HEK293T (cell line): ENCODE measurements around the gene ERC1.
A peak's percentile ranks its signal among the peaks of the same experiment; 100 is the strongest.
"Not testable (repeated sequence)": the region's sequence is repeated elsewhere in the genome, so short reads cannot be mapped to it uniquely, and the experiment has no call there.

ENCODE experiments used
- CTCF ChIA-PET: fragments of 350-600 bp; formaldehyde crosslinking; extraction: SDS; loops from one replicate; lab custom pipeline; 2021; ENCODE audit warnings: antibody characterized with exemption, inconsistent platforms; lab: Yijun Ruan, JAX
- POLR2A ChIA-PET: fragments of 350-600 bp; formaldehyde crosslinking; extraction: SDS; loops from one replicate; lab custom pipeline; 2020; ENCODE audit warnings: antibody characterized with exemption, inconsistent platforms; lab: Yijun Ruan, JAX
- DNase-seq: peaks from one replicate; pipeline ENCODE4 v3.0.0; 2012; ENCODE audit warnings: mixed read lengths; ENCODE audit errors: extremely low spot score
- ARNT ChIP-seq: fragments of 450-650 bp; IDR thresholded peaks from 2 replicates; pipeline ENCODE4 v1.6.1; 2017; ENCODE audit warnings: mild to moderate bottlenecking
- BHLHE40 ChIP-seq: fragments of 450-650 bp; IDR thresholded peaks from 2 replicates; pipeline ENCODE4 v1.6.1; 2016; ENCODE audit warnings: mild to moderate bottlenecking, moderate library complexity, borderline replicate concordance
- CTBP1 ChIP-seq: fragments of 450-650 bp; IDR thresholded peaks from 2 replicates; pipeline ENCODE4 v1.6.1; 2016; ENCODE audit warnings: borderline replicate concordance
- ELF4 ChIP-seq: fragments of 450-650 bp; IDR thresholded peaks from 2 replicates; pipeline ENCODE4 v1.6.1; 2017; ENCODE audit warnings: antibody characterized with exemption
- FOXA1 ChIP-seq: fragments of 450-650 bp; IDR thresholded peaks from 2 replicates; pipeline ENCODE4 v1.6.1; 2016; ENCODE audit warnings: mild to moderate bottlenecking
- FOXK2 ChIP-seq: fragments of 450-650 bp; IDR thresholded peaks from 2 replicates; pipeline ENCODE4 v1.6.1; 2016; ENCODE audit warnings: mild to moderate bottlenecking
- FOXM1 ChIP-seq: fragments of 450-650 bp; IDR thresholded peaks from 2 replicates; pipeline ENCODE4 v1.6.1; 2017; ENCODE audit warnings: mild to moderate bottlenecking, borderline replicate concordance
- HDGF ChIP-seq: fragments of 450-650 bp; IDR thresholded peaks from 2 replicates; pipeline ENCODE4 v1.6.1; 2017; ENCODE audit warnings: antibody characterized with exemption, borderline replicate concordance
- L3MBTL2 ChIP-seq: fragments of 450-650 bp; conservative IDR thresholded peaks from 2 replicates; pipeline ENCODE4 v1.6.1; 2016; ENCODE audit warnings: mild to moderate bottlenecking
- LEF1 ChIP-seq: fragments of 450-650 bp; IDR thresholded peaks from 2 replicates; pipeline ENCODE4 v1.6.1; 2017; ENCODE audit warnings: mild to moderate bottlenecking, borderline replicate concordance
- NFRKB ChIP-seq: fragments of 450-650 bp; IDR thresholded peaks from 2 replicates; pipeline ENCODE4 v1.6.1; 2016; ENCODE audit warnings: mild to moderate bottlenecking, moderate library complexity
- SP1 ChIP-seq: fragments of 450-650 bp; IDR thresholded peaks from 2 replicates; pipeline ENCODE4 v1.6.1; 2017
- SUZ12 ChIP-seq: fragments of 450-650 bp; IDR thresholded peaks from 2 replicates; pipeline ENCODE4 v1.6.1; 2016; ENCODE audit warnings: mild to moderate bottlenecking
- TARDBP ChIP-seq: fragments of 450-650 bp; IDR thresholded peaks from 2 replicates; pipeline ENCODE4 v1.6.1; 2016
- ZNF384 ChIP-seq: fragments of 450-650 bp; IDR thresholded peaks from 2 replicates; pipeline ENCODE4 v1.6.1; 2016
- TF ChIP-seq, protein P1 (sequence below): fragments of 450-650 bp; IDR thresholded peaks from 2 replicates; pipeline ENCODE4 v1.6.1; 2016

The ERC1 gene

DNA sequence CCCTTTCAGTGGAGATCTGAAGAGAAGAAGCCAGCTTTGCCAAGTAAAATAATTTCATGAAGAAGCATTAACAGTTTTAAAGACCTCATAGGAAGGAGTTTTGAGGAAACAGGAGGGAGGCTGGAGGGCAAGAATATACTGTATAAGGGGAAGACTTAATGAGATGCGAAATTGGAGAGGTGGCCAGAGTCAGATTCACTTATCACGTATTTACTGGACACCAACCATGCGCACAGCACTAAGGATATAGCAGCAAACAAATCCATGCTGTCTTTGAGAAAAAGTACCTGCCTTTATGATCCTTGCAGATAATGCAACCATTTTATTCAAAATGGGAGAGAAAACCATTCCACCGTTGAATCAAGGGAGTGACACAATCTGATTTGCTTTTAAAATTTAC is 100.3 kb downstream of the ERC1 start:
- ChIA-PET CTCF (interaction anchor here (1.7 kb wide), 1 partner anchor 13 kb away, joined by 5 read pairs; no protein-coding TSS in a partner anchor), POLR2A (no interaction called here)

DNA sequence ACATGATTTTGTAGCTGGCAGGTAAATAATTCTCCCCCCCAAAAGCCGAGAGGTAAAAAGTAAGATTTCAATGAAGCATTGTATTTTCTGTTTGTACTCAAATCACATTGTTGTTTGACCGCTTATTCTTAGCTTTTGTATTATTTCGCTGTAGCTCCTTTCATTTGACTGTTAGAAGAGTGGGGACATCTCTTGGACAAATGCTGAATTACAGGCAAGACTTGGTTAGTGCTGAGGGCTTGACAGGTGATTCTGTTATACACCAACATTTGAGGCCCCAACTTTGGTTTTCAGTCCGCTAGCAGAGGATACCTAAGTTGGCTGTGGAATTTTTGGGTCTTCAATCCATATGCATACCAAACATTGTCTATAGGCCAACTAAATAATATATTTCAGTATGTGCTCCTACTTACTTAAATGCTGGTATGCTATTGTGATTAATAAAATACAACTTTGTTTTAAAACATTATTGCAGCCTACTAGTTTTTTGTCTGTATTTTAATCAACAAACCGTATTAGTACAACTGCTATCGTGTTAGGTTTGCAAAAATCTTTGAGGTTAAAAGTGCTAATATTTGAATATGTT is 102.2 kb downstream of the ERC1 start:
- peak; percentile 36 for DNase-seq
- TF ChIP-seq FOXA1 (no peak), HDGF (no peak), CTBP1 (no peak), L3MBTL2 (no peak), FOXM1 (no peak), TARDBP (no peak), ZNF384 (no peak), SUZ12 (no peak), ARNT (no peak), BHLHE40 (no peak), NFRKB (no peak)
- TF ChIP-seq, protein P1, sequence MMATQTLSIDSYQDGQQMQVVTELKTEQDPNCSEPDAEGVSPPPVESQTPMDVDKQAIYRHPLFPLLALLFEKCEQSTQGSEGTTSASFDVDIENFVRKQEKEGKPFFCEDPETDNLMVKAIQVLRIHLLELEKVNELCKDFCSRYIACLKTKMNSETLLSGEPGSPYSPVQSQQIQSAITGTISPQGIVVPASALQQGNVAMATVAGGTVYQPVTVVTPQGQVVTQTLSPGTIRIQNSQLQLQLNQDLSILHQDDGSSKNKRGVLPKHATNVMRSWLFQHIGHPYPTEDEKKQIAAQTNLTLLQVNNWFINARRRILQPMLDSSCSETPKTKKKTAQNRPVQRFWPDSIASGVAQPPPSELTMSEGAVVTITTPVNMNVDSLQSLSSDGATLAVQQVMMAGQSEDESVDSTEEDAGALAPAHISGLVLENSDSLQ = no peak
- ChIA-PET CTCF (interaction anchor here (0.5 to 1.8 kb wide), 20 partner anchors 9 to 343 kb away, joined by 3 to 11 read pairs (median 4); partner anchors contain the start of gene RAD52), POLR2A (interaction anchor here (1.0 to 1.2 kb wide), 2 partner anchors 144 to 523 kb away, joined by 3 to 11 read pairs; partner anchors contain the start of gene RAD52)

More for the DNA sequence above, 100.3 kb downstream of the ERC1 start:
- DNase-seq = no peak
- TF ChIP-seq HDGF (no peak), TARDBP (no peak), CTBP1 (no peak), ARNT (no peak), L3MBTL2 (no peak), BHLHE40 (no peak)
- TF ChIP-seq, protein P1 = no peak

DNA sequence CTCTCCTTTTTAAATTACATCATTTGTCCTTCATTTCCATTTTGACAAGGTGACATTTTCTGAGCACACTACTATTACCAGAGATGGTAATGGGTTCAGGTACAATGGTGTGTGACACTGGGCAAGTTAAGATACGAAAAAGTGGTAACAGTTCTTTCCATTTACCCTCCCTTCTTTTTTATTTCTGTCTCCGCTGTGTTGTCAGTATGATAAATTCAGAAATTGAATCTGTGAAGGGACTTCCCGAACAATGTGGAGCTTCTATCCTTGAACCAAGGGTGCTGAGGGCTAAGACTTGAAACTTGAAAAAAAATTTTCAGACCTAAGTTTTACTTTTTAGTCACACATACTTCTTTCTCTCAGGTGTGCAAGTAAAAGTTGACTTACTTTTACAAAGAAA is 103.7 kb downstream of the ERC1 start:
- ChIA-PET CTCF (interaction anchor here (0.7 kb wide), 3 partner anchors 11 to 577 kb away, joined by 4 to 5 read pairs (median 4); no protein-coding TSS in a partner anchor), POLR2A (no interaction called here)
- TF ChIP-seq FOXK2 (no peak), NFRKB (no peak), LEF1 (no peak), ZNF384 (no peak), SP1 (no peak), SUZ12 (no peak), L3MBTL2 (no peak), FOXA1 (no peak), BHLHE40 (no peak), FOXM1 (no peak), CTBP1 (no peak), TARDBP (no peak), ELF4 (no peak), HDGF (no peak)
- TF ChIP-seq, protein P1 = no peak
- no peak for DNase-seq

DNA sequence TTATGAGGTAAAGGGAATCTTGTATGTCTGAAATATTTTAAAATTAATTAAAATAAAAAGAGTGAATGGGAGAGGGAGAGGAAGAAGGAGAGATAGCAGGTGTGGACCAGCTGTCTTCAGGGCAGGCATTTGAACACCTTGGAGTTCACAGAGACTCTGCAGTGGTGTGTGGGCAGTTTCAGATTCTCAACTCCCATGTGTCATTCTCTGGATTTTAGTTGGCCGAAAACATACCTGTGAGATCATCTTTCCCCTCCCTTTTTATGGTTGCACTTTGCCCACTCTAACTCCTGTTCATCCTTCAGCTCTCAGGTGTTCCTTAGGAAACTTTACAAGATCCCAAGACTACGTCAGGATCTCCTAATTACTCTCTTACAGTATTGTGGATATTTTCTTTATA is 108.1 kb downstream of the ERC1 start:
- POLR2A ChIA-PET = no interaction called here
- no peak for DNase-seq
- no peak for TF ChIP-seq ARNT
- no peak for TF ChIP-seq LEF1
- no peak for TF ChIP-seq L3MBTL2
- CTCF ChIA-PET = no interaction called here

DNA sequence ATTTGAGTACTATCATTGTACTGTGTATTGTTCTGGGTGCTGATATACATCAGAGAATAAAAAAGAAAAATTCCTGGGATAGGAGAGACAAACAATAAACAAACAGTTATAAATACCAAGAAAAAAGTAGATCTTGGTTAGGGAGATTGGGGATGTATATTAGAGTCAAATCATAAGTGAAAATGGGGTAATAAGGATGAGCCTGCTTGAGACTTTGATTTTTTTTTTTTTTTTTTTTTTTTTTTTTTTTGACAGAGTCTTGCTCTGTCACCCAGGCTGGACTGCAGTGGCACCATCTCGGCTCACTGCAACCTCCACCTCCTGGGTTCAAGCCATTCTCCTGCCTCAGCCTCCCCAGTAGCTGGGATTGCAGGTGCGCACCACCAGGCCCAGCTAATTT is 108.6 kb downstream of the ERC1 start:
- CTCF ChIA-PET, POLR2A ChIA-PET, DNase-seq: not testable (repeated sequence)

DNA sequence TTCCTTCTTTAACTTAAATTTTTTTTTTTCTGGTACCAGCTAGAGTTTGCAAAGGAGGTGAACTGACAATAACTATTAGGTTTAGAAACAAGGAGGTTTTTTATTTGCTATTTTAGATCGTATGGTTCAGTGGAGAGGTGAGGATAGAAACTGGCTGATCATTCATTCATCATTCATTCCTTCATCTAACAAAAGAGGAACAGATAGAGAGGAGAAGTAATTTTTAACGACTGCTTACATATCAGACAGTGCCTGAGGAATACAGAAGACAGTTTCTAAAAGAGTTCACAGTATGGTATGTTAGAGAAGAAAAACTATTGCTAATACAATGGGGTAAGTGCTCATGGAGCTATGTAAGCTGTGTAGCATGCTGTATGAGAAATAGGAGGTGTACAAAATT is 111.1 kb downstream of the ERC1 start:
- DNase-seq = no peak
- TF ChIP-seq LEF1 (no peak), CTBP1 (no peak), TARDBP (no peak), ZNF384 (no peak), L3MBTL2 (no peak), FOXA1 (no peak), HDGF (no peak)
- TF ChIP-seq, protein P1 = no peak
- ChIA-PET POLR2A (no interaction called here), CTCF (interaction anchor here (0.7 to 1.2 kb wide), 2 partner anchors 9 to 16 kb away, joined by 4 to 5 read pairs; no protein-coding TSS in a partner anchor)
